Hepatocyte (in vitro differentiated cells): ENCODE data around the gene ERCC1. TPM values are rescaled to one million over a fixed set of nuclear protein-coding genes. Genes with fewer than 3 reads are reported as not detected.

Source experiments
- DNase-seq: peaks from one replicate; pipeline ENCODE4 v3.0.0-alpha.2; 2016; ENCODE audit warnings: low spot score
- H2AFZ ChIP-seq: fragments of 200-600 bp; sonication (generic); 2 replicates; pipeline ENCODE4 v1.6.0; 2016; ENCODE audit warnings: antibody characterized with exemption, mild to moderate bottlenecking
- H3K27ac ChIP-seq: fragments of 200-600 bp; sonication (generic); 2 replicates; pipeline ENCODE4 v1.5.1; 2016; ENCODE audit warnings: mild to moderate bottlenecking
- H3K27me3 ChIP-seq: fragments of 200-600 bp; sonication (generic); 2 replicates; pipeline ENCODE4 v1.6.1; 2016
- H3K36me3 ChIP-seq: fragments of 200-600 bp; sonication (generic); replicated peaks from 2 replicates; pipeline ENCODE4 v1.5.1; 2016; ENCODE audit warnings: low read depth; ENCODE audit not compliant: insufficient read depth
- H3K4me1 ChIP-seq: fragments of 200-600 bp; sonication (generic); 2 replicates; pipeline ENCODE4 v1.5.1; 2016; ENCODE audit warnings: mild to moderate bottlenecking, moderate library complexity; ENCODE audit not compliant: insufficient read depth
- H3K4me2 ChIP-seq: fragments of 200-600 bp; sonication (generic); 2 replicates; pipeline ENCODE4 v1.6.0; 2016
- H3K4me3 ChIP-seq: fragments of 200-600 bp; sonication (generic); 2 replicates; pipeline ENCODE4 v1.5.1; 2016; ENCODE audit warnings: mild to moderate bottlenecking
- H3K79me2 ChIP-seq: fragments of 200-600 bp; sonication (generic); 2 replicates; pipeline ENCODE4 v1.6.0; 2017; ENCODE audit warnings: mild to moderate bottlenecking
- H3K9me2 ChIP-seq: fragments of 200-600 bp; sonication (generic); replicated peaks from 2 replicates; pipeline ENCODE4 v1.6.0; 2017; ENCODE audit warnings: mild to moderate bottlenecking; ENCODE audit not compliant: insufficient read depth
- H3K9me3 ChIP-seq: fragments of 200-600 bp; sonication (generic); 2 replicates; pipeline ENCODE4 v1.5.1; 2016; ENCODE audit warnings: low read depth, mild to moderate bottlenecking
- H4K20me1 ChIP-seq: fragments of 200-600 bp; sonication (generic); 2 replicates; pipeline ENCODE4 v1.6.0; 2016; ENCODE audit warnings: mild to moderate bottlenecking; ENCODE audit not compliant: insufficient read depth, poor library complexity, severe bottlenecking
- CTCF ChIP-seq: fragments of 200-600 bp; sonication (generic); IDR thresholded peaks from 2 replicates; pipeline ENCODE4 v1.5.1; 2016; ENCODE audit warnings: antibody characterized with exemption, mild to moderate bottlenecking; ENCODE audit not compliant: poor library complexity
- EZH2 ChIP-seq: fragments of 200-600 bp; sonication (generic); IDR thresholded peaks from 2 replicates; pipeline ENCODE4 v1.6.1; 2016; ENCODE audit warnings: antibody characterized with exemption, mild to moderate bottlenecking, borderline replicate concordance
- EZH2phosphoT487 ChIP-seq: fragments of 200-600 bp; sonication (generic); IDR thresholded peaks from one replicate; pipeline ENCODE4 v1.6.1; 2018; ENCODE audit warnings: antibody characterized with exemption, mild to moderate bottlenecking, low read depth, moderate library complexity; ENCODE audit not compliant: unreplicated experiment, severe bottlenecking
- whole genome bisulfite sequencing: methylation state at CpG from one replicate; pipeline ENCODE4 v1.1.6; 2016; ENCODE audit warnings: low lambda C conversion rate; ENCODE audit errors: missing lambda C conversion rate; 5-methylcytosine and 5-hydroxymethylcytosine counted together
- polyA plus RNA-seq: library from polyadenylated mRNA; unstranded; fragments of >200 nt; fragmentation: Nextera tagmentation; extraction: Ambion mirVana; gene quantifications from 2 replicates; pipeline ENCODE4 v1.2.1, GENCODE V29; 2016
- total RNA-seq: library from RNA; depleted of rRNA; stranded (reverse); fragments of >200 nt; gene quantifications from 2 replicates; pipeline ENCODE4 v1.2.3, GENCODE V29; 2014

Gene ERCC1
- total and polyA plus RNA-seq, 2 experiments from 2014 or later, result 42.5 to 66.7 TPM

- WGBS, result 53% methylated on average over 13 of the region's 13 CpGs
- no peak overlapping the region for H3K4me3 ChIP-seq
Measured at GRCh38 chr19:45376045-45376724, 47.5 kb downstream of the ERCC1 start.

GRCh38 chr19:45370410-45371204 lies 53.1 kb downstream of the ERCC1 start, which contains the start of gene ERCC2:
ERCC2 (minus strand) TSS chr19:45370573; CDS start chr19:45370540, 33 bp downstream.
- H3K36me3 ChIP-seq, result no peaks in the 10 kb centered on the region
- no peaks in the 10 kb centered on the region for H3K27me3 ChIP-seq
- 7% methylated on average over 49 of the region's 55 CpGs for WGBS
- no peaks in the 10 kb centered on the region for H4K20me1 ChIP-seq
- peaks cover 10% of the 10 kb centered on the region for H3K79me2 ChIP-seq
- peak; percentile 99 for DNase-seq
- peak within 1 kb of the TSS; percentile 56 for H3K4me3 ChIP-seq
- TF ChIP-seq CTCF (no peak), EZH2phosphoT487 (no peak), EZH2 (no peak)
- no peaks in the 10 kb centered on the region for H3K9me3 ChIP-seq
- H3K27ac ChIP-seq, result peak within 1 kb of the TSS; percentile 80
- no peaks in the 10 kb centered on the region for H3K4me1 ChIP-seq
- no peaks in the 10 kb centered on the region for H3K9me2 ChIP-seq
- peak within 1 kb of the TSS; percentile 71 for H2AFZ ChIP-seq
- H3K4me2 ChIP-seq, result peak within 1 kb of the TSS; percentile 89

More at GRCh38 chr19:45376045-45376724, 47.5 kb downstream of the ERCC1 start:
- Histone ChIP-seq H3K79me2 (no peaks in the 10 kb centered on the region), H3K27me3 (no peaks in the 10 kb centered on the region), H3K9me3 (no peaks in the 10 kb centered on the region), H3K27ac (no peak overlapping the region), H3K36me3 (no peaks in the 10 kb centered on the region), H4K20me1 (no peaks in the 10 kb centered on the region), H3K9me2 (no peaks in the 10 kb centered on the region), H2AFZ (no peak overlapping the region), H3K4me2 (no peak overlapping the region), H3K4me1 (no peaks in the 10 kb centered on the region)
- peak; percentile 38 for DNase-seq
- no peak for TF ChIP-seq EZH2phosphoT487
- no peak for TF ChIP-seq EZH2
- TF ChIP-seq CTCF, result no peak

- no peaks in the 10 kb centered on the region for H3K9me2 ChIP-seq
- no peak for TF ChIP-seq CTCF
- no peak for TF ChIP-seq EZH2
- no peak for TF ChIP-seq EZH2phosphoT487
- DNase-seq, result no peak
- no peaks in the 10 kb centered on the region for H3K4me1 ChIP-seq
- no peaks in the 10 kb centered on the region for H4K20me1 ChIP-seq
- H3K79me2 ChIP-seq, result peaks cover 10% of the 10 kb centered on the region
- no peak overlapping the region for H3K27ac ChIP-seq
- H3K4me2 ChIP-seq, result no peak overlapping the region
- H3K36me3 ChIP-seq, result no peaks in the 10 kb centered on the region
- no peaks in the 10 kb centered on the region for H3K27me3 ChIP-seq
- no peaks in the 10 kb centered on the region for H3K9me3 ChIP-seq
- H3K4me3 ChIP-seq, result no peak overlapping the region
- WGBS, result 97% methylated on average over 11 of the region's 11 CpGs
- H2AFZ ChIP-seq, result no peak overlapping the region
Measured at GRCh38 chr19:45368737-45369340, 54.9 kb downstream of the ERCC1 start.
